Keratinocyte (primary cell): ENCODE data around the gene CCR6.

ENCODE experiments used
- CTCF ChIP-seq, 3 experiments: IDR thresholded peaks in 1 of 3; conservative IDR thresholded peaks in 1 of 3; optimal IDR thresholded peaks in 1 of 3; 2 replicates in 2 of 3; 3 replicates in 1 of 3; pipeline versions ENCODE3 to v1.5.1; 2011; ENCODE audit warnings: low read length in 3 of 3, mild to moderate bottlenecking in 3 of 3, moderate library complexity in 2 of 3, control low read depth in 1 of 3, inconsistent platforms in 1 of 3; ENCODE audit not compliant: insufficient read depth in 2 of 3; ENCODE audit errors: extremely low read depth in 1 of 3
- EZH2 ChIP-seq: IDR thresholded peaks from one replicate; pipeline ENCODE4 v1.6.1; 2012; ENCODE audit warnings: inconsistent platforms, mild to moderate bottlenecking, low read length, moderate library complexity

GRCh38 chr6:167107787-167108186 lies 15.1 kb upstream of the CCR6 start:
- TF ChIP-seq EZH2 = no peak
- no peak for TF ChIP-seq CTCF (optimal IDR thresholded peaks at IDR 0.05 in 1 of 3, IDR thresholded peaks at IDR 0.05 in 1 of 3, conservative IDR thresholded peaks at IDR 0.05 in 1 of 3; ENCODE audit: extremely low read depth in 1 of 3, insufficient read depth in 2 of 3, low read length in 3 of 3)
